ENCODE results near the gene RAD23A. TPM values are rescaled to one million over a fixed set of nuclear protein-coding genes. Genes with fewer than 3 reads are reported as not detected.

The RAD23A gene
- total and polyA plus RNA-seq, 9 of the 15 experiments (the other 6 are each of a cell fraction or from before 2014, with no cell fraction given) = 9.5 to 181 (median 101) TPM

DNA sequence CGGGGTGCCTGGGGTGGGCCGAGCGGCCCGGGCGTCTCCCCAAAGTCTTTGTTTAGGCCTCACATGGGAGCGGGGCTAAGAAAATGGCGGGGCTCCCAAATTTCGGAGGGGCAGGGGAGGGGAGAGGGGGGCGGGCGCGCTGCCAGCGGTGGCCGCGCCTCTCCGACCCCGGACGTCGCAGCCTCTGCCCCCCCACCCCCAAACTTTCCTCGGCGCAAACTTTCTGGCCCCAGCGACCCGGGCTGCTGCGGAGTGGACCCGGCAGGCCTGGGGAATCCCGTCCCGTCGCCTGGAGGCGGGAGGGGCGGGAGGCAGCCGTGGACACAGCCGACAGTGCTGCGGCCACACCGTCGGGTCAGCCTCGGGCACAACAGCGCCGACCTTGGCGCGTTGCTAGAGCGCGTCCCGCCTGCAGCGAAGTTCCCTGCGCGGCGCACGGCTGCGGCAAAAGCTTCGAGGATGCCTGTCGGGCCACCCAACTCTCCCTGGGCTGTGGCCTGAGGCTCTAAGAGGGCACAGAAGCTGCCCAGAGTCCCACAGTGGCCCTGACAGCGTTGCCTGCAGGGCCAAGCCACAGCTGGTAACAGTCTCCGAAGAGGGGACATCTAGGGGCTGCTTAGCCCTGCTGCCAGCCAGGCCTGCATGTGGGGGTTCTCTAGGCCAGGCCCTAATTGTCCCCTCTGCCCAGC lies 50.9 kb downstream of the RAD23A start (continued):
- TF ChIP-seq KLF6 (CRISPR knock-in tag; IDR thresholded peaks at IDR 0.05; ENCODE audit: borderline replicate concordance) = no peak
- peak; percentile 55 for TF ChIP-seq CREM (IDR thresholded peaks at IDR 0.05; ENCODE audit: low read depth)
- no peak for TF ChIP-seq SUPT5H (IDR thresholded peaks at IDR 0.05)
- no peak for TF ChIP-seq ATF1 (CRISPR knock-in tag; IDR thresholded peaks at IDR 0.05)
- TF ChIP-seq ATF1 (tag; IDR thresholded peaks at IDR 0.05) = no peak
- TF ChIP-seq, protein P1, sequence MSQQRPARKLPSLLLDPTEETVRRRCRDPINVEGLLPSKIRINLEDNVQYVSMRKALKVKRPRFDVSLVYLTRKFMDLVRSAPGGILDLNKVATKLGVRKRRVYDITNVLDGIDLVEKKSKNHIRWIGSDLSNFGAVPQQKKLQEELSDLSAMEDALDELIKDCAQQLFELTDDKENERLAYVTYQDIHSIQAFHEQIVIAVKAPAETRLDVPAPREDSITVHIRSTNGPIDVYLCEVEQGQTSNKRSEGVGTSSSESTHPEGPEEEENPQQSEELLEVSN (IDR thresholded peaks at IDR 0.05; ENCODE audit: borderline replicate concordance in 1 of 2, extremely low read depth in 1 of 2, insufficient read depth in 1 of 2, insufficient read length in 1 of 2, low read depth in 1 of 2, low read length in 1 of 2, poor library complexity in 1 of 2, severe bottlenecking in 1 of 2) = peak; percentile 68 to 87
- TF ChIP-seq, protein P2, sequence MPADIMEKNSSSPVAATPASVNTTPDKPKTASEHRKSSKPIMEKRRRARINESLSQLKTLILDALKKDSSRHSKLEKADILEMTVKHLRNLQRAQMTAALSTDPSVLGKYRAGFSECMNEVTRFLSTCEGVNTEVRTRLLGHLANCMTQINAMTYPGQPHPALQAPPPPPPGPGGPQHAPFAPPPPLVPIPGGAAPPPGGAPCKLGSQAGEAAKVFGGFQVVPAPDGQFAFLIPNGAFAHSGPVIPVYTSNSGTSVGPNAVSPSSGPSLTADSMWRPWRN (IDR thresholded peaks at IDR 0.05; ENCODE audit: low read depth) = no peak
- TF ChIP-seq, protein P3, sequence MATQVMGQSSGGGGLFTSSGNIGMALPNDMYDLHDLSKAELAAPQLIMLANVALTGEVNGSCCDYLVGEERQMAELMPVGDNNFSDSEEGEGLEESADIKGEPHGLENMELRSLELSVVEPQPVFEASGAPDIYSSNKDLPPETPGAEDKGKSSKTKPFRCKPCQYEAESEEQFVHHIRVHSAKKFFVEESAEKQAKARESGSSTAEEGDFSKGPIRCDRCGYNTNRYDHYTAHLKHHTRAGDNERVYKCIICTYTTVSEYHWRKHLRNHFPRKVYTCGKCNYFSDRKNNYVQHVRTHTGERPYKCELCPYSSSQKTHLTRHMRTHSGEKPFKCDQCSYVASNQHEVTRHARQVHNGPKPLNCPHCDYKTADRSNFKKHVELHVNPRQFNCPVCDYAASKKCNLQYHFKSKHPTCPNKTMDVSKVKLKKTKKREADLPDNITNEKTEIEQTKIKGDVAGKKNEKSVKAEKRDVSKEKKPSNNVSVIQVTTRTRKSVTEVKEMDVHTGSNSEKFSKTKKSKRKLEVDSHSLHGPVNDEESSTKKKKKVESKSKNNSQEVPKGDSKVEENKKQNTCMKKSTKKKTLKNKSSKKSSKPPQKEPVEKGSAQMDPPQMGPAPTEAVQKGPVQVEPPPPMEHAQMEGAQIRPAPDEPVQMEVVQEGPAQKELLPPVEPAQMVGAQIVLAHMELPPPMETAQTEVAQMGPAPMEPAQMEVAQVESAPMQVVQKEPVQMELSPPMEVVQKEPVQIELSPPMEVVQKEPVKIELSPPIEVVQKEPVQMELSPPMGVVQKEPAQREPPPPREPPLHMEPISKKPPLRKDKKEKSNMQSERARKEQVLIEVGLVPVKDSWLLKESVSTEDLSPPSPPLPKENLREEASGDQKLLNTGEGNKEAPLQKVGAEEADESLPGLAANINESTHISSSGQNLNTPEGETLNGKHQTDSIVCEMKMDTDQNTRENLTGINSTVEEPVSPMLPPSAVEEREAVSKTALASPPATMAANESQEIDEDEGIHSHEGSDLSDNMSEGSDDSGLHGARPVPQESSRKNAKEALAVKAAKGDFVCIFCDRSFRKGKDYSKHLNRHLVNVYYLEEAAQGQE (IDR thresholded peaks at IDR 0.05; ENCODE audit: borderline replicate concordance) = peak; percentile 26; the same call in 1 of the 2 replicates
- TF ChIP-seq, protein P3 (CRISPR knock-in tag; IDR thresholded peaks at IDR 0.05; ENCODE audit: low read depth) = no peak
- TF ChIP-seq NFIC (IDR thresholded peaks at IDR 0.05) = peak; percentile 74
- TF ChIP-seq, protein P4, sequence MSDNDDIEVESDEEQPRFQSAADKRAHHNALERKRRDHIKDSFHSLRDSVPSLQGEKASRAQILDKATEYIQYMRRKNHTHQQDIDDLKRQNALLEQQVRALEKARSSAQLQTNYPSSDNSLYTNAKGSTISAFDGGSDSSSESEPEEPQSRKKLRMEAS (CRISPR knock-in tag; IDR thresholded peaks at IDR 0.05) = peak; percentile 12; the same call in 1 of the 2 replicates
- no peak for TF ChIP-seq MEF2A (IDR thresholded peaks at IDR 0.05; ENCODE audit: control insufficient read depth, low read depth, low read length)
- TF ChIP-seq BHLHE40 (IDR thresholded peaks at IDR 0.05; ENCODE audit: low read length) = 0 out of 2 replicates have a peak, but pooled peaks have one; percentile 20
- TF ChIP-seq HMGN3 (IDR thresholded peaks at IDR 0.05; ENCODE audit: borderline replicate concordance, extremely low read depth, insufficient read length, low read depth, low read length) = peak; percentile 44
- TF ChIP-seq MBD2 (IDR thresholded peaks at IDR 0.05; ENCODE audit: borderline replicate concordance, low read depth) = peak; percentile 17; the same call in 1 of the 2 replicates
- TF ChIP-seq HDAC2 (IDR thresholded peaks at IDR 0.05) = no peak
- peak; percentile 54 for TF ChIP-seq L3MBTL2 (IDR thresholded peaks at IDR 0.05)
- no peak for TF ChIP-seq NCOA4 (IDR thresholded peaks at IDR 0.05; ENCODE audit: partially characterized antibody)
- peak; percentile 16; the same call in 1 of the 2 replicates for TF ChIP-seq CXXC5 (CRISPR knock-in tag; IDR thresholded peaks at IDR 0.05)
- no peak for TF ChIP-seq TARDBP (IDR thresholded peaks at IDR 0.05)

Measured in K562 (cell line).